Ectodermal cell (in vitro differentiated cells): Measurements from ENCODE around the gene DTNA.

Source experiments
- H3K27ac ChIP-seq: 2 replicates; pipeline ENCODE4 v1.7.0; 2013; ENCODE audit warnings: mild to moderate bottlenecking, low read depth, low read length; ENCODE audit not compliant: insufficient read depth, poor library complexity, severe bottlenecking
- H3K27me3 ChIP-seq: 2 replicates; pipeline ENCODE4 v1.7.0; 2013; ENCODE audit warnings: mild to moderate bottlenecking, low read length; ENCODE audit not compliant: insufficient read depth, control insufficient read depth, poor library complexity, severe bottlenecking
- H3K36me3 ChIP-seq: one replicate; pipeline ENCODE4 v1.7.0; 2013; ENCODE audit warnings: low read length; ENCODE audit not compliant: control insufficient read depth, insufficient read depth
- H3K4me1 ChIP-seq: one replicate; pipeline ENCODE4 v1.7.0; 2013; ENCODE audit warnings: low read length; ENCODE audit not compliant: control insufficient read depth, insufficient read depth
- H3K4me3 ChIP-seq: 2 replicates; pipeline ENCODE4 v1.7.0; 2013; ENCODE audit warnings: low read depth, low read length, control low read depth; ENCODE audit not compliant: insufficient read depth
- H3K9me3 ChIP-seq: 2 replicates; pipeline ENCODE4 v1.7.0; 2013; ENCODE audit warnings: mild to moderate bottlenecking, low read length, moderate library complexity; ENCODE audit not compliant: control insufficient read depth
- WGBS, 2 experiments: methylation state at CpG; one replicate each; pipeline ENCODE4 v1.1.7; 2013; ENCODE audit warnings: missing lambda C conversion rate in 2 of 2; 5-methylcytosine and 5-hydroxymethylcytosine counted together

The DTNA gene

GRCh38 chr18:34740101-34740500 lies 30.0 kb downstream of the DTNA start:
- H3K27ac ChIP-seq: no peak overlapping the region
- no peaks in the 10 kb centered on the region for H3K4me1 ChIP-seq
- H3K36me3 ChIP-seq: no peaks in the 10 kb centered on the region
- no peaks in the 10 kb centered on the region for H3K9me3 ChIP-seq
- WGBS, 2 experiments: 100% methylated on average over 1 of the region's 1 CpG; no CpG with 5 or more reads in 1 of the 2 experiments
- no peaks in the 10 kb centered on the region for H3K27me3 ChIP-seq
- no peak overlapping the region for H3K4me3 ChIP-seq

GRCh38 chr18:34740724-34741123 lies 30.6 kb downstream of the DTNA start:
- Histone ChIP-seq H3K4me3 (no peak overlapping the region), H3K9me3 (no peaks in the 10 kb centered on the region), H3K4me1 (no peaks in the 10 kb centered on the region), H3K36me3 (no peaks in the 10 kb centered on the region), H3K27me3 (no peaks in the 10 kb centered on the region), H3K27ac (no peak overlapping the region)
- WGBS, 2 experiments: no CpG with 5 or more reads among the region's 3 CpGs

- H3K36me3 ChIP-seq: no peaks in the 10 kb centered on the region
- H3K27me3 ChIP-seq: no peaks in the 10 kb centered on the region
- no peaks in the 10 kb centered on the region for H3K4me1 ChIP-seq
- no peak overlapping the region for H3K4me3 ChIP-seq
- H3K27ac ChIP-seq: no peak overlapping the region
- no peaks in the 10 kb centered on the region for H3K9me3 ChIP-seq
- WGBS, 2 experiments: 84 to 94% methylated on average over 1 of the region's 1 CpG
Observed at GRCh38 chr18:34741401-34741800, 31.3 kb downstream of the DTNA start.

- WGBS, 2 experiments: 91 to 93% methylated on average over 5 of the region's 5 CpGs
- H3K4me3 ChIP-seq: no peak overlapping the region
Observed at GRCh38 chr18:34742891-34743341, 32.8 kb downstream of the DTNA start.

GRCh38 chr18:34744569-34744968 lies 34.5 kb downstream of the DTNA start:
- Histone ChIP-seq H3K36me3 (no peaks in the 10 kb centered on the region), H3K4me3 (no peak overlapping the region), H3K27ac (no peak overlapping the region), H3K9me3 (no peaks in the 10 kb centered on the region), H3K4me1 (no peaks in the 10 kb centered on the region), H3K27me3 (no peaks in the 10 kb centered on the region)
- 93 to 94% methylated on average over 4 of the region's 4 CpGs for WGBS, 2 experiments

More at GRCh38 chr18:34742891-34743341, 32.8 kb downstream of the DTNA start:
- no peaks in the 10 kb centered on the region for H3K9me3 ChIP-seq
- H3K27ac ChIP-seq: no peak overlapping the region
- H3K27me3 ChIP-seq: no peaks in the 10 kb centered on the region
- H3K36me3 ChIP-seq: no peaks in the 10 kb centered on the region
- H3K4me1 ChIP-seq: no peaks in the 10 kb centered on the region

GRCh38 chr18:34746614-34747013 lies 36.5 kb downstream of the DTNA start:
- Histone ChIP-seq H3K27ac (no peak overlapping the region), H3K36me3 (no peaks in the 10 kb centered on the region), H3K9me3 (no peaks in the 10 kb centered on the region), H3K27me3 (no peaks in the 10 kb centered on the region), H3K4me3 (no peak overlapping the region), H3K4me1 (no peaks in the 10 kb centered on the region)
- WGBS, 2 experiments: 82 to 93% methylated on average over 1 of the region's 1 CpG

- no peak overlapping the region for H3K27ac ChIP-seq
- no peak overlapping the region for H3K4me3 ChIP-seq
Observed at GRCh38 chr18:34749721-34750120, 39.6 kb downstream of the DTNA start.

GRCh38 chr18:34752056-34752455 lies 42.0 kb downstream of the DTNA start:
- no peak overlapping the region for H3K27ac ChIP-seq
- no peaks in the 10 kb centered on the region for H3K4me1 ChIP-seq
- WGBS, 2 experiments: 83 to 94% methylated on average over 1 of the region's 1 CpG
- H3K27me3 ChIP-seq: no peaks in the 10 kb centered on the region
- no peaks in the 10 kb centered on the region for H3K9me3 ChIP-seq
- no peak overlapping the region for H3K4me3 ChIP-seq
- H3K36me3 ChIP-seq: no peaks in the 10 kb centered on the region

More at GRCh38 chr18:34749721-34750120, 39.6 kb downstream of the DTNA start:
- no peaks in the 10 kb centered on the region for H3K36me3 ChIP-seq
- H3K4me1 ChIP-seq: no peaks in the 10 kb centered on the region
- no peaks in the 10 kb centered on the region for H3K27me3 ChIP-seq
- H3K9me3 ChIP-seq: no peaks in the 10 kb centered on the region

- Histone ChIP-seq H3K4me1 (no peaks in the 10 kb centered on the region), H3K4me3 (no peak overlapping the region), H3K27ac (no peak overlapping the region), H3K27me3 (no peaks in the 10 kb centered on the region), H3K9me3 (no peaks in the 10 kb centered on the region), H3K36me3 (no peaks in the 10 kb centered on the region)
- 98 to 99% methylated on average over 4 of the region's 5 CpGs for WGBS, 2 experiments
Observed at GRCh38 chr18:34754300-34754699, 44.2 kb downstream of the DTNA start.

- H3K27me3 ChIP-seq: no peaks in the 10 kb centered on the region
- no peaks in the 10 kb centered on the region for H3K36me3 ChIP-seq
- H3K4me1 ChIP-seq: no peaks in the 10 kb centered on the region
- no peaks in the 10 kb centered on the region for H3K9me3 ChIP-seq
- H3K4me3 ChIP-seq: no peak overlapping the region
- no peak overlapping the region for H3K27ac ChIP-seq
- WGBS, 2 experiments: 93 to 97% methylated on average over 5 of the region's 5 CpGs
Observed at GRCh38 chr18:34757666-34758065, 47.6 kb downstream of the DTNA start.

- Histone ChIP-seq H3K4me1 (no peaks in the 10 kb centered on the region), H3K36me3 (no peaks in the 10 kb centered on the region), H3K27me3 (no peaks in the 10 kb centered on the region), H3K27ac (no peak overlapping the region), H3K4me3 (no peak overlapping the region), H3K9me3 (no peaks in the 10 kb centered on the region)
Observed at GRCh38 chr18:34758378-34758948, 48.4 kb downstream of the DTNA start.
